Breast epithelium (tissue), 3 donors: Measurements from ENCODE around the gene POGLUT3.

Source experiments
- POLR2A ChIP-seq: fragments of 450-650 bp; IDR thresholded peaks from one replicate; pipeline ENCODE4 v1.6.1; 2016; ENCODE audit warnings: antibody characterized with exemption, mild to moderate bottlenecking, moderate library complexity
- TF ChIP-seq, protein P1 (sequence below), 3 donors: fragments of 450-650 bp; IDR thresholded peaks; one replicate each; pipeline ENCODE4 v1.5.1; 2016 to 2017; ENCODE audit warnings: antibody characterized with exemption in 3 of 3, mild to moderate bottlenecking in 3 of 3, moderate library complexity in 3 of 3

GRCh38 chr11:108527382-108527781 is 29.2 kb upstream of the POGLUT3 start:
- TF ChIP-seq, protein P1, sequence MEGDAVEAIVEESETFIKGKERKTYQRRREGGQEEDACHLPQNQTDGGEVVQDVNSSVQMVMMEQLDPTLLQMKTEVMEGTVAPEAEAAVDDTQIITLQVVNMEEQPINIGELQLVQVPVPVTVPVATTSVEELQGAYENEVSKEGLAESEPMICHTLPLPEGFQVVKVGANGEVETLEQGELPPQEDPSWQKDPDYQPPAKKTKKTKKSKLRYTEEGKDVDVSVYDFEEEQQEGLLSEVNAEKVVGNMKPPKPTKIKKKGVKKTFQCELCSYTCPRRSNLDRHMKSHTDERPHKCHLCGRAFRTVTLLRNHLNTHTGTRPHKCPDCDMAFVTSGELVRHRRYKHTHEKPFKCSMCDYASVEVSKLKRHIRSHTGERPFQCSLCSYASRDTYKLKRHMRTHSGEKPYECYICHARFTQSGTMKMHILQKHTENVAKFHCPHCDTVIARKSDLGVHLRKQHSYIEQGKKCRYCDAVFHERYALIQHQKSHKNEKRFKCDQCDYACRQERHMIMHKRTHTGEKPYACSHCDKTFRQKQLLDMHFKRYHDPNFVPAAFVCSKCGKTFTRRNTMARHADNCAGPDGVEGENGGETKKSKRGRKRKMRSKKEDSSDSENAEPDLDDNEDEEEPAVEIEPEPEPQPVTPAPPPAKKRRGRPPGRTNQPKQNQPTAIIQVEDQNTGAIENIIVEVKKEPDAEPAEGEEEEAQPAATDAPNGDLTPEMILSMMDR (IDR thresholded peaks at IDR 0.05), result no peak
- TF ChIP-seq POLR2A, result no peak
